ENCODE data around the gene HCST. TPM values are rescaled to one million over a fixed set of nuclear protein-coding genes. Genes with fewer than 3 reads are reported as not detected.
A peak's percentile ranks its signal among the peaks of the same experiment; 100 is the strongest.

Gene HCST
- total RNA-seq, 1 donor from 2014 or later = 1.8 TPM

- Histone ChIP-seq H3K79me2 (ENCODE audit: insufficient read depth, low read length) (peaks cover 4% of the 10 kb centered on the region), H2AFZ (ENCODE audit: low read depth, low read length) (peak overlapping the region; percentile 75), H4K20me1 (ENCODE audit: insufficient read depth, low read length) (no peaks in the 10 kb centered on the region), H3K27ac (ENCODE audit: low read depth, low read length) (peak overlapping the region; percentile 57), H3K27me3 (ENCODE audit: insufficient read depth, low read length) (no peaks in the 10 kb centered on the region), H3K9ac (ENCODE audit: low read length) (peak overlapping the region; percentile 82), H3K4me1 (ENCODE audit: insufficient read depth, low read length) (peaks cover 32% of the 10 kb centered on the region), H3K4me2 (ENCODE audit: low read length) (peak overlapping the region; percentile 94), H3K9me3 (ENCODE audit: insufficient read depth, low read depth, low read length) (no peaks in the 10 kb centered on the region), H3K36me3 (ENCODE audit: insufficient read depth, low read length) (peaks cover 2% of the 10 kb centered on the region), H3K4me3 (ENCODE audit: insufficient read depth, low read depth, low read length) (peak overlapping the region; percentile 75)
- H3K36me3 Mint-ChIP-seq (ENCODE audit: low read depth, unreplicated experiment) = no peaks in the 10 kb centered on the region
- TF ChIP-seq EZH2 (IDR thresholded peaks at IDR 0.05; ENCODE audit: insufficient read depth, low read length) (no peak), CTCF (IDR thresholded peaks at IDR 0.05; ENCODE audit: insufficient read depth, low read depth, low read length) (no peak)
- H3K27ac Mint-ChIP-seq (ENCODE audit: unreplicated experiment) = peak overlapping the region; percentile 91
- peak overlapping the region; percentile 92 for H3K4me3 Mint-ChIP-seq (ENCODE audit: unreplicated experiment)
- peaks cover 2% of the 10 kb centered on the region for H3K27me3 Mint-ChIP-seq (ENCODE audit: low read depth, unreplicated experiment)
- DNase-seq (ENCODE audit: low read depth) = peak; percentile 72
- no peak for FAIRE-seq
- no peaks in the 10 kb centered on the region for H3K9me3 Mint-ChIP-seq (ENCODE audit: unreplicated experiment)
- H3K4me1 Mint-ChIP-seq (ENCODE audit: low read depth, unreplicated experiment) = peaks cover 11% of the 10 kb centered on the region
Observed at GRCh38 chr19:35899547-35900214, 2.6 kb upstream of the HCST start.

- H3K9ac ChIP-seq (ENCODE audit: low read length) = peak overlapping the region; percentile 82
- peaks cover 4% of the 10 kb centered on the region for H3K79me2 ChIP-seq (ENCODE audit: insufficient read depth, low read length)
- peak overlapping the region; percentile 57 for H3K27ac ChIP-seq (ENCODE audit: low read depth, low read length)
Observed at GRCh38 chr19:35901055-35901644, 1.2 kb upstream of the HCST start.

More at GRCh38 chr19:35901055-35901644, 1.2 kb upstream of the HCST start:
- Mint-ChIP-seq H3K27me3 (ENCODE audit: low read depth, unreplicated experiment) (peaks cover 2% of the 10 kb centered on the region), H3K36me3 (ENCODE audit: low read depth, unreplicated experiment) (no peaks in the 10 kb centered on the region), H3K4me3 (ENCODE audit: unreplicated experiment) (peak overlapping the region; percentile 80), H3K27ac (ENCODE audit: unreplicated experiment) (peak overlapping the region; percentile 92), H3K4me1 (ENCODE audit: low read depth, unreplicated experiment) (peaks cover 13% of the 10 kb centered on the region), H3K9me3 (ENCODE audit: unreplicated experiment) (no peaks in the 10 kb centered on the region)
- H3K9me3 ChIP-seq (ENCODE audit: insufficient read depth, low read depth, low read length) = no peaks in the 10 kb centered on the region
- H3K4me3 ChIP-seq (ENCODE audit: insufficient read depth, low read depth, low read length) = no peak overlapping the region
- TF ChIP-seq CTCF (IDR thresholded peaks at IDR 0.05; ENCODE audit: insufficient read depth, low read depth, low read length) = no peak
- TF ChIP-seq EZH2 (IDR thresholded peaks at IDR 0.05; ENCODE audit: insufficient read depth, low read length) = no peak
- peak; percentile 53 for DNase-seq (ENCODE audit: low read depth)
- FAIRE-seq = no peak
- H2AFZ ChIP-seq (ENCODE audit: low read depth, low read length) = no peak overlapping the region
- H3K4me2 ChIP-seq (ENCODE audit: low read length) = peak overlapping the region; percentile 94
- peaks cover 2% of the 10 kb centered on the region for H3K36me3 ChIP-seq (ENCODE audit: insufficient read depth, low read length)
- H3K4me1 ChIP-seq (ENCODE audit: insufficient read depth, low read length) = peaks cover 32% of the 10 kb centered on the region
- no peaks in the 10 kb centered on the region for H3K27me3 ChIP-seq (ENCODE audit: insufficient read depth, low read length)
- H4K20me1 ChIP-seq (ENCODE audit: insufficient read depth, low read length) = no peaks in the 10 kb centered on the region
